Activated B cell treated with CpG ODN at 0.5 μM for 24 hours (primary cell): ENCODE data around the gene BCAP31. TPM values are rescaled to one million over a fixed set of nuclear protein-coding genes. Genes with fewer than 3 reads are reported as not detected.
"Not testable (repeated sequence)": the region's sequence is repeated elsewhere in the genome, so short reads cannot be mapped to it uniquely, and the experiment has no call there.

ENCODE experiments used
- ATAC-seq: fragments of 200-7000 bp; cut with Tn5 transposase; one replicate; pipeline ENCODE4 v1.10.0; 2021; ENCODE audit warnings: low read depth, mild to moderate bottlenecking, moderate library complexity
- CTCF ChIA-PET: fragments of 350-600 bp; sonication (Branson Sonifier 250); formaldehyde crosslinking; loops from one replicate; lab custom pipeline; 2021; ENCODE audit warnings: antibody characterized with exemption; lab: Charles Lee
- POLR2A ChIA-PET: fragments of 350-600 bp; sonication (Branson Sonifier 250); formaldehyde crosslinking; loops from one replicate; lab custom pipeline; 2021; ENCODE audit warnings: antibody characterized with exemption; lab: Charles Lee
- DNase-seq: peaks from one replicate; pipeline ENCODE4 v3.0.0; 2022
- H3K27ac Mint-ChIP-seq: one replicate; pipeline ENCODE4 v1.8.0; 2020; ENCODE audit warnings: mixed read lengths
- H3K27me3 Mint-ChIP-seq: one replicate; pipeline ENCODE4 v1.8.0; 2021; ENCODE audit warnings: mixed read lengths
- H3K36me3 Mint-ChIP-seq: one replicate; pipeline ENCODE4 v1.8.0; 2021; ENCODE audit warnings: low read depth, mixed read lengths
- H3K4me1 Mint-ChIP-seq: one replicate; pipeline ENCODE4 v1.8.0; 2021; ENCODE audit warnings: mixed read lengths
- H3K4me3 Mint-ChIP-seq: one replicate; pipeline ENCODE4 v1.8.0; 2020; ENCODE audit warnings: mild to moderate bottlenecking, mixed read lengths
- H3K9me3 Mint-ChIP-seq: one replicate; pipeline ENCODE4 v1.8.0; 2020; ENCODE audit warnings: mixed read lengths
- CTCF ChIP-seq: fragments of 200-600 bp; IDR thresholded peaks from one replicate; pipeline ENCODE4 v1.8.0; 2022; ENCODE audit warnings: antibody characterized with exemption, mild to moderate bottlenecking
- intact Hi-C: fragments of 100-400 bp; cut with micrococcal nuclease; formaldehyde crosslinking; loops from one replicate; pipeline ENCODE4 v1.15.1; 2024
- total RNA-seq: library from RNA; stranded (reverse); gene quantifications from 2 replicates; pipeline ENCODE4 v1.2.3, GENCODE V29; 2022

The BCAP31 gene
- total RNA-seq, 1 donor from 2014 or later, result 90.5 TPM

- no peak for TF ChIP-seq CTCF
- POLR2A ChIA-PET, result no interaction called here
- Mint-ChIP-seq H3K4me3 (no peak overlapping the region), H3K27me3 (no peaks in the 10 kb centered on the region), H3K27ac (no peak overlapping the region), H3K4me1 (no peaks in the 10 kb centered on the region), H3K9me3 (no peaks in the 10 kb centered on the region), H3K36me3 (peaks cover 39% of the 10 kb centered on the region)
- ATAC-seq (no peak), DNase-seq (no peak)
- intact Hi-C loops, result no loop called here
- CTCF ChIA-PET, result no interaction called here
These were observed 28.1 kb downstream of the BCAP31 start for GRCh38 chrX:153696100-153696499.

DNA sequence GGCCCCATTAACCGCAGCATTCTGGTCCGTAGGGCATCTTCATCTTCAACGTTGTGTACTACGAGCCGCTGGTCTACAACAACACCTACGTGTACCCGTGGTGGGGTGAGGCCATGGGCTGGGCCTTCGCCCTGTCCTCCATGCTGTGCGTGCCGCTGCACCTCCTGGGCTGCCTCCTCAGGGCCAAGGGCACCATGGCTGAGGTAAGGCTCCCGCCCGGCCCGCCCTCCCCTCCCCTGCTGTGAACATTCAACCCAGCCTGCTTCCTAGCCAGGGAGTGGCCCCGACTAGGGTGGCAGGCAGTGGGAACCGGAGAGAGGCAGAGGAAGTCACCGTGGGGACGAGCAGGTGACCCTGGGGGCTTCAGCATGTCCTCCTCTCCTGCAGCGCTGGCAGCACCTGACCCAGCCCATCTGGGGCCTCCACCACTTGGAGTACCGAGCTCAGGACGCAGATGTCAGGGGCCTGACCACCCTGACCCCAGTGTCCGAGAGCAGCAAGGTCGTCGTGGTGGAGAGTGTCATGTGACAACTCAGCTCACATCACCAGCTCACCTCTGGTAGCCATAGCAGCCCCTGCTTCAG, 29.4 kb downstream of the BCAP31 start:
- Mint-ChIP-seq H3K27ac (no peak overlapping the region), H3K4me1 (no peaks in the 10 kb centered on the region), H3K36me3 (peaks cover 31% of the 10 kb centered on the region), H3K27me3 (peaks cover 1% of the 10 kb centered on the region), H3K9me3 (no peaks in the 10 kb centered on the region), H3K4me3 (no peak overlapping the region)
- DNase-seq, result no peak
- intact Hi-C loops, result no loop called here
- ChIA-PET POLR2A (no interaction called here), CTCF (no interaction called here)
- no peak for TF ChIP-seq CTCF
- no peak for ATAC-seq

DNA sequence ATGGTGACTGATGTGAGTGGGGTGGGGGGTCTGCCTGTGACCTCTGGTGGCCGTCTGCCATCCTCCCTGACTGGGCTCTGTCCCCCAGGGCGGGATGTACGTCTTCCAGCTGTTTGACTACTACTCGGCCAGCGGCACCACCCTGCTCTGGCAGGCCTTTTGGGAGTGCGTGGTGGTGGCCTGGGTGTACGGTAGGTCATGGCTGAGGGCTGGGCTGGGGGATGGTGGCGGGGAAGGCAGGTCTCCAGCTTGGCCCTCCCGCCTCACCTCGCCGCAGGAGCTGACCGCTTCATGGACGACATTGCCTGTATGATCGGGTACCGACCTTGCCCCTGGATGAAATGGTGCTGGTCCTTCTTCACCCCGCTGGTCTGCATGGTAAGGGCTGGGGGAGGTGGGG, 29.9 kb downstream of the BCAP31 start:
- H3K27ac Mint-ChIP-seq, ATAC-seq, POLR2A ChIA-PET, intact Hi-C loops, DNase-seq, H3K9me3 Mint-ChIP-seq, H3K4me1 Mint-ChIP-seq, CTCF ChIA-PET, H3K4me3 Mint-ChIP-seq, H3K27me3 Mint-ChIP-seq: not testable (repeated sequence)
- peaks cover 31% of the 10 kb centered on the region for H3K36me3 Mint-ChIP-seq

- H3K27ac Mint-ChIP-seq, result no peak overlapping the region
- H3K4me3 Mint-ChIP-seq, result no peak overlapping the region
- no peak for TF ChIP-seq CTCF
- no peaks in the 10 kb centered on the region for H3K9me3 Mint-ChIP-seq
- no peak for ATAC-seq
- intact Hi-C loops, result no loop called here
- no peaks in the 10 kb centered on the region for H3K4me1 Mint-ChIP-seq
- H3K36me3 Mint-ChIP-seq, result peaks cover 27% of the 10 kb centered on the region
- H3K27me3 Mint-ChIP-seq, result peaks cover 3% of the 10 kb centered on the region
- no peak for DNase-seq
- ChIA-PET CTCF (no interaction called here), POLR2A (no interaction called here)
These were observed 30.7 kb downstream of the BCAP31 start for GRCh38 chrX:153693216-153694086.

GRCh38 chrX:153692611-153693156, 31.5 kb downstream of the BCAP31 start:
- H3K36me3 Mint-ChIP-seq, result peaks cover 20% of the 10 kb centered on the region
- intact Hi-C loops, result no loop called here
- H3K4me1 Mint-ChIP-seq, result no peaks in the 10 kb centered on the region
- ATAC-seq (no peak), DNase-seq (no peak)
- no peak for TF ChIP-seq CTCF
- H3K4me3 Mint-ChIP-seq, result no peak overlapping the region
- POLR2A ChIA-PET, result no interaction called here
- no peaks in the 10 kb centered on the region for H3K9me3 Mint-ChIP-seq
- no peak overlapping the region for H3K27ac Mint-ChIP-seq
- H3K27me3 Mint-ChIP-seq, result peaks cover 3% of the 10 kb centered on the region
- CTCF ChIA-PET, result no interaction called here
